ENCODE measurements around the gene FSIP1.
"Not testable (repeated sequence)": the region's sequence is repeated elsewhere in the genome, so short reads cannot be mapped to it uniquely, and the experiment has no call there.

The FSIP1 gene

GRCh38 chr15:39782441-39783138, at the start of gene FSIP1:
FSIP1 (minus strand) TSS chr15:39782841; CDS start chr15:39776524, 6,317 bp downstream.
- DNase-seq (ENCODE audit: low read depth) = peak; percentile 93

- no peak for DNase-seq (ENCODE audit: low read depth)
Observed at GRCh38 chr15:39830166-39830565, 47.5 kb upstream of the FSIP1 start.

GRCh38 chr15:39828374-39828931, 45.8 kb upstream of the FSIP1 start:
- no peak for DNase-seq (ENCODE audit: low read depth)

GRCh38 chr15:39826975-39827374, 44.3 kb upstream of the FSIP1 start:
- DNase-seq (ENCODE audit: low read depth) = no peak

GRCh38 chr15:39823634-39824033, 41.0 kb upstream of the FSIP1 start:
- DNase-seq (ENCODE audit: low read depth) = no peak

- no peak for DNase-seq (ENCODE audit: low read depth)
Observed at GRCh38 chr15:39820050-39820602, 37.5 kb upstream of the FSIP1 start.

- DNase-seq (ENCODE audit: low read depth) = no peak
Observed at GRCh38 chr15:39819533-39819932, 36.9 kb upstream of the FSIP1 start.

GRCh38 chr15:39817892-39818291, 35.3 kb upstream of the FSIP1 start:
- DNase-seq (ENCODE audit: low read depth) = no peak

GRCh38 chr15:39814489-39814888, 31.8 kb upstream of the FSIP1 start:
- no peak for DNase-seq (ENCODE audit: low read depth)

GRCh38 chr15:39812651-39813050, 30.0 kb upstream of the FSIP1 start:
- not testable (repeated sequence) for DNase-seq (ENCODE audit: low read depth)

- no peak for DNase-seq (ENCODE audit: low read depth)
Observed at GRCh38 chr15:39808909-39809308, 26.3 kb upstream of the FSIP1 start.

- no peak for DNase-seq (ENCODE audit: low read depth)
Observed at GRCh38 chr15:39807791-39808190, 25.1 kb upstream of the FSIP1 start.

GRCh38 chr15:39804026-39804425, 21.4 kb upstream of the FSIP1 start:
- DNase-seq (ENCODE audit: low read depth) = no peak

GRCh38 chr15:39803016-39803415, 20.4 kb upstream of the FSIP1 start:
- DNase-seq (ENCODE audit: low read depth) = no peak

GRCh38 chr15:39801641-39802309, 19.1 kb upstream of the FSIP1 start:
- no peak for DNase-seq (ENCODE audit: low read depth)

GRCh38 chr15:39799552-39800011, 16.9 kb upstream of the FSIP1 start:
- DNase-seq (ENCODE audit: low read depth) = no peak

GRCh38 chr15:39798382-39798781, 15.7 kb upstream of the FSIP1 start:
- DNase-seq (ENCODE audit: low read depth) = no peak

- no peak for DNase-seq (ENCODE audit: low read depth)
Observed at GRCh38 chr15:39797407-39797806, 14.8 kb upstream of the FSIP1 start.

- no peak for DNase-seq (ENCODE audit: low read depth)
Observed at GRCh38 chr15:39796601-39797000, 14.0 kb upstream of the FSIP1 start.

- DNase-seq (ENCODE audit: low read depth) = no peak
Observed at GRCh38 chr15:39795486-39795885, 12.8 kb upstream of the FSIP1 start.

- no peak for DNase-seq (ENCODE audit: low read depth)
Observed at GRCh38 chr15:39794954-39795353, 12.3 kb upstream of the FSIP1 start.

GRCh38 chr15:39793923-39794322, 11.3 kb upstream of the FSIP1 start:
- DNase-seq (ENCODE audit: low read depth) = no peak

- no peak for DNase-seq (ENCODE audit: low read depth)
Observed at GRCh38 chr15:39792844-39793335, 10.2 kb upstream of the FSIP1 start.

All from stromal cell of bone marrow (primary cell).